ENCODE measurements around the gene HMX1. TPM values are rescaled to one million over a fixed set of nuclear protein-coding genes. Genes with fewer than 3 reads are reported as not detected.

HMX1 gene
- 0.10 to 0.21 TPM (median 0.13 TPM) in 4 of 5 replicates, not detected in the other for total RNA-seq (2022; extraction: Qiagen RNA extraction)

DNA sequence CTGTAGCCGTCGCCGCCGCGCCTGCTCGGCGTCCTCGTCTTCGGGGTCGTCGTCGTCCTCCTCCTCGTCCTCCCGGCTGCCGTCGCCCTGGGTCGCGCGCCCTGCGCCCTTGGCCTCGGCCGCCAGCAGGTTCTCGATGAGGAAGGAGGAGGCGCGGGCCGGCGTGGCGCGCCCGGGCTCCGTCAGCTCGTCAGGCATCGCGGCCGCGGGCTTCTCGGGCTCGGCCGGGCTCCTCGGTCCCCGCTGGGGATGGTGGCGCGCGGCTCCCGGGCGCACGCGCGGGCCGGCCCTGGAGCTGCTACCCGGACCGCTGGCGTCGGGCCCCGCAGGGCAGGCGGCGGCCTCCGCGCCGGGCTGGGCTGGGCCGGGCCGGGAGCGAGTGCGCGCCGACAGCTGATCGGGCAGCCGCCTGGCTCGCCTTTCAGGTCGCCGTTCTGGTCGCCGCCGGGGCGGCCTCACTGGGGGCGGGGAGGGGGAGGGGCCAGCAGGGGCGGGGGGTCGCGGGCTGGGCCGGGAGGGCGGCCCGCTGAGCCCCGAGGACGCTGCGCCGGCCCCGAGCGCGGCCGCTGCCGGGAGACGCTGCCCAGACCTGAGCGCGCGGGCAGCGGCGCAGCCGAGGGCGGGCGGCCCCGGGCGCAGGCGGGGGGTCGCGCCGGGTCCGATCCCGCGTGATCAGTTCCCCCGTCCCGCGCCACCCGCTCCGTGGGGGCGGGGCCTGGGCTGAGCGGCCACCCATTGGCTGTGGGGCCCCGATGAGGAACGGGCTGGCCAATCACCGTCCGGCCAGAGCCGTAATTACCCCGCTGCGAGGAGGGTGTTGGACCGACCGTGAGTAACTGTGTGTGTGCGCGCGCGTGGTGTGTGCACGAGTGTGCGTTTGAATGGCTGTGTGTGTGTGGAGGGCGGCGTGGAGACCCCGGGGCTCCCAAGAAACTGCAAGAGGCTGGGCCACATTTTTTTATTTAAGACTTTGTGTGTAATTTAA is at the start of gene HMX1:
TSS of gene HMX1 (minus strand) at position 423 of the 985 bp plus-strand sequence. CDS start at position 198, 225 bp downstream.

All from A549 treated with CORT108297 at 1 μM for 4 hours (cell line).